Measurements from ENCODE around the gene USP15. TPM values are rescaled to one million over a fixed set of nuclear protein-coding genes. Genes with fewer than 3 reads are reported as not detected.

USP15 gene
- total and polyA plus RNA-seq, 2 of the 4 experiments (the other 2 are of a cell fraction) = 28.5 to 49.6 TPM

DNA sequence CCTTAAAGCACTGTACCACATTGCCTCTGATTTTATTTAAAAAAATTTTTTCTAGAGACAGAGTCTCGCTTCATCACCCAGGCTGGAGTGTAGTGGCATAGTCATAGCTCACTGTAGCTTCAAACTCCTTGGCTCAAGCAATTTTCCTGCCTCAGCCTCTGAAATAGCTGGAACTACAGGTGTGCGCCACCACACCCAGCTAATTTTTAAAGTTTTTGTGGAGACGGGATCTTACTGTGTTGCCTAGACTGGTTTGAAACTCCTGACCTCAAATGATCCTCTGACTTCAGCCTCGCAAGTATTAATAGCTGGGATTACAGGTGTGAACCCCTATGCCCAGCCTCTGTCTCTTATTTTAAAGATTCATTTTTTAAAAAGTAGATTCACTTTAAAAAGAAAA lies 5.3 kb downstream of the USP15 start:
- no peak for TF ChIP-seq RCOR1 (IDR thresholded peaks at IDR 0.05; ENCODE audit: insufficient replicate concordance, low read length)
- TF ChIP-seq RFX5 (IDR thresholded peaks at IDR 0.05; ENCODE audit: low read depth, low read length) = no peak
- TF ChIP-seq NFE2L2 (IDR thresholded peaks at IDR 0.05; ENCODE audit: low read depth, low read length) = no peak
- no peak for TF ChIP-seq FOS (IDR thresholded peaks at IDR 0.05; ENCODE audit: low read depth, low read length)
- no peak for TF ChIP-seq SMC3 (IDR thresholded peaks at IDR 0.05; ENCODE audit: low read depth, low read length)
- TF ChIP-seq, protein P1, sequence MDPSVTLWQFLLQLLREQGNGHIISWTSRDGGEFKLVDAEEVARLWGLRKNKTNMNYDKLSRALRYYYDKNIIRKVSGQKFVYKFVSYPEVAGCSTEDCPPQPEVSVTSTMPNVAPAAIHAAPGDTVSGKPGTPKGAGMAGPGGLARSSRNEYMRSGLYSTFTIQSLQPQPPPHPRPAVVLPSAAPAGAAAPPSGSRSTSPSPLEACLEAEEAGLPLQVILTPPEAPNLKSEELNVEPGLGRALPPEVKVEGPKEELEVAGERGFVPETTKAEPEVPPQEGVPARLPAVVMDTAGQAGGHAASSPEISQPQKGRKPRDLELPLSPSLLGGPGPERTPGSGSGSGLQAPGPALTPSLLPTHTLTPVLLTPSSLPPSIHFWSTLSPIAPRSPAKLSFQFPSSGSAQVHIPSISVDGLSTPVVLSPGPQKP (IDR thresholded peaks at IDR 0.05; ENCODE audit: borderline replicate concordance, low read depth, low read length) = no peak
- no peak for TF ChIP-seq CHD1 (IDR thresholded peaks at IDR 0.05; ENCODE audit: low read depth, low read length)
- TF ChIP-seq MAFK (IDR thresholded peaks at IDR 0.05; ENCODE audit: low read depth, low read length) = no peak
- TF ChIP-seq CEBPB (IDR thresholded peaks at IDR 0.05; ENCODE audit: low read depth, low read length) = no peak
- TF ChIP-seq, protein P2, sequence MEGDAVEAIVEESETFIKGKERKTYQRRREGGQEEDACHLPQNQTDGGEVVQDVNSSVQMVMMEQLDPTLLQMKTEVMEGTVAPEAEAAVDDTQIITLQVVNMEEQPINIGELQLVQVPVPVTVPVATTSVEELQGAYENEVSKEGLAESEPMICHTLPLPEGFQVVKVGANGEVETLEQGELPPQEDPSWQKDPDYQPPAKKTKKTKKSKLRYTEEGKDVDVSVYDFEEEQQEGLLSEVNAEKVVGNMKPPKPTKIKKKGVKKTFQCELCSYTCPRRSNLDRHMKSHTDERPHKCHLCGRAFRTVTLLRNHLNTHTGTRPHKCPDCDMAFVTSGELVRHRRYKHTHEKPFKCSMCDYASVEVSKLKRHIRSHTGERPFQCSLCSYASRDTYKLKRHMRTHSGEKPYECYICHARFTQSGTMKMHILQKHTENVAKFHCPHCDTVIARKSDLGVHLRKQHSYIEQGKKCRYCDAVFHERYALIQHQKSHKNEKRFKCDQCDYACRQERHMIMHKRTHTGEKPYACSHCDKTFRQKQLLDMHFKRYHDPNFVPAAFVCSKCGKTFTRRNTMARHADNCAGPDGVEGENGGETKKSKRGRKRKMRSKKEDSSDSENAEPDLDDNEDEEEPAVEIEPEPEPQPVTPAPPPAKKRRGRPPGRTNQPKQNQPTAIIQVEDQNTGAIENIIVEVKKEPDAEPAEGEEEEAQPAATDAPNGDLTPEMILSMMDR (conservative IDR thresholded peaks at IDR 0.05; ENCODE audit: low read depth, low read length) = no peak
- TF ChIP-seq MAZ (IDR thresholded peaks at IDR 0.05; ENCODE audit: borderline replicate concordance, low read depth, low read length) = no peak
- in situ Hi-C loops (cut with MboI; ENCODE audit: low sequenced_read_pairs) = loop anchor here (10.0 kb wide), 1 partner anchor 529 kb away; no protein-coding TSS in a partner anchor
- Histone ChIP-seq H3K14ac (replicated peaks; ENCODE audit: low read depth, low read length) (no peak overlapping the region), H3K9me1 (ENCODE audit: insufficient read depth, low read length) (no peaks in the 10 kb centered on the region; the same call in 1 of the 2 replicates), H4K91ac (ENCODE audit: insufficient read depth, low read depth, low read length) (no peak overlapping the region), H4K20me1 (ENCODE audit: insufficient read depth, low read length) (peaks cover 23% of the 10 kb centered on the region), H2BK120ac (ENCODE audit: low read depth, low read length) (no peak overlapping the region), H4K5ac (ENCODE audit: low read depth, low read length) (no peak overlapping the region), H3K4me1 (ENCODE audit: control insufficient read depth, insufficient read depth, low read length) (peaks cover 10% of the 10 kb centered on the region), H3K4me3 (ENCODE audit: insufficient read depth, low read depth, low read length) (no peak overlapping the region), H3K18ac (ENCODE audit: low read depth, low read length) (no peak overlapping the region), H3K4me2 (ENCODE audit: low read depth, low read length) (no peak overlapping the region), H3K27ac (ENCODE audit: insufficient read depth, low read length) (no peak overlapping the region), H2AK9ac (replicated peaks; ENCODE audit: low read depth, low read length, poor library complexity) (no peak overlapping the region), H3K79me1 (ENCODE audit: low read depth in 1 of 2, low read length in 2 of 2) (peaks cover 4 to 41% of the 10 kb centered on the region in 2 experiments), H3K27me3 (ENCODE audit: control insufficient read depth, insufficient read depth, low read length) (no peaks in the 10 kb centered on the region), H2BK5ac (ENCODE audit: low read depth, low read length, poor library complexity, severe bottlenecking) (no peak overlapping the region), H4K8ac (ENCODE audit: low read depth in 2 of 2, low read length in 2 of 2) (no peak overlapping the region), H3K4ac (ENCODE audit: low read depth, low read length) (no peak overlapping the region), H2AFZ (replicated peaks; ENCODE audit: low read length, poor library complexity) (no peak overlapping the region), H3K9ac (ENCODE audit: low read depth, low read length) (no peak overlapping the region), H3K23ac (ENCODE audit: low read depth, low read length) (no peak overlapping the region), H3K56ac (ENCODE audit: extremely low read depth, insufficient read depth, low read length) (no peak overlapping the region), H2BK20ac (ENCODE audit: low read depth, low read length) (no peak overlapping the region), H3K36me3 (ENCODE audit: control insufficient read depth, insufficient read depth, low read length) (no peaks in the 10 kb centered on the region), H2BK15ac (ENCODE audit: low read depth, low read length) (no peak overlapping the region), H3K9me3 (ENCODE audit: control insufficient read depth, insufficient read depth, low read length) (no peaks in the 10 kb centered on the region), H2AK5ac (ENCODE audit: low read depth, low read length) (no peak overlapping the region)
- WGBS, 2 experiments (ENCODE audit: extremely low coverage in 2 of 2, insufficient read length in 1 of 2) = no CpG with 5 or more reads among the region's 4 CpGs
- ATAC-seq (ENCODE audit: low read depth) (no peak), DNase-seq (no peak)
- ChIA-PET POLR2A (ENCODE audit: unreplicated experiment) (interaction anchor here (0.6 kb wide), 1 partner anchor 9 kb away, joined by 8 read pairs; no protein-coding TSS in a partner anchor), CTCF (no interaction called here)
- no TSS peak for BruUV-seq (replicated peaks)
- dilution Hi-C loops (cut with HindIII; ENCODE audit: low sequenced_read_pairs, unreplicated experiment) = no loop called here
- intact Hi-C loops (cut with micrococcal nuclease) = loop anchor here (10.0 kb wide), 2 partner anchors 129 to 529 kb away; no protein-coding TSS in a partner anchor

Data from IMR-90 (cell line).